Loucy (cell line): ENCODE results near the gene OXER1.

ENCODE experiments used
- H2AFZ ChIP-seq: fragments of 200-600 bp; sonication (generic); 2 replicates; pipeline ENCODE4 v1.6.0; 2016; ENCODE audit warnings: antibody characterized with exemption, mild to moderate bottlenecking, low read length, moderate library complexity
- H3F3A ChIP-seq: fragments of 200-600 bp; 2 replicates; pipeline ENCODE4 v1.6.0; 2016; ENCODE audit warnings: antibody characterized with exemption, low read depth, mild to moderate bottlenecking
- H3K27me3 ChIP-seq: fragments of 200-600 bp; sonication (generic); 2 replicates; pipeline ENCODE4 v1.6.1; 2014; ENCODE audit warnings: low read length, mild to moderate bottlenecking; ENCODE audit not compliant: insufficient read depth, poor library complexity, severe bottlenecking
- H3K36me3 ChIP-seq: fragments of 200-600 bp; sonication (generic); 2 replicates; pipeline ENCODE4 v1.6.1; 2016; ENCODE audit warnings: low read length; ENCODE audit not compliant: insufficient read depth
- H3K4me1 ChIP-seq: fragments of 200-600 bp; sonication (generic); 2 replicates; pipeline ENCODE4 v1.5.1; 2014; ENCODE audit warnings: low read length, mild to moderate bottlenecking; ENCODE audit not compliant: insufficient read depth, poor library complexity, severe bottlenecking
- H3K4me2 ChIP-seq: fragments of 200-600 bp; sonication (generic); 2 replicates; pipeline ENCODE4 v1.6.0; 2014; ENCODE audit warnings: antibody characterized with exemption, low read length, low read depth, mild to moderate bottlenecking; ENCODE audit not compliant: poor library complexity, severe bottlenecking
- H3K4me3 ChIP-seq: fragments of 200-600 bp; sonication (generic); 2 replicates; pipeline ENCODE4 v1.5.1; 2014; ENCODE audit warnings: low read length, mild to moderate bottlenecking, mixed read lengths; ENCODE audit not compliant: poor library complexity, severe bottlenecking
- H3K79me2 ChIP-seq: fragments of 200-600 bp; sonication (generic); 2 replicates; pipeline ENCODE4 v1.6.1; 2014; ENCODE audit warnings: low read length; ENCODE audit not compliant: insufficient read depth
- H3K9ac ChIP-seq: fragments of 200-600 bp; sonication (generic); 2 replicates; pipeline ENCODE4 v1.6.0; 2014; ENCODE audit warnings: mild to moderate bottlenecking, low read depth, low read length, moderate library complexity; ENCODE audit not compliant: poor library complexity, severe bottlenecking
- H3K9me2 ChIP-seq: fragments of 200-600 bp; sonication (generic); replicated peaks from 2 replicates; pipeline ENCODE4 v1.6.1; 2016; ENCODE audit warnings: low read depth, low read length, mixed read lengths
- H3K9me3 ChIP-seq: fragments of 200-600 bp; sonication (generic); 2 replicates; pipeline ENCODE4 v1.6.1; 2014; ENCODE audit warnings: mild to moderate bottlenecking, antibody characterized with exemption, low read length, low read depth; ENCODE audit not compliant: insufficient read depth
- H4K20me1 ChIP-seq: fragments of 200-600 bp; sonication (generic); 2 replicates; pipeline ENCODE4 v1.6.0; 2014; ENCODE audit warnings: antibody characterized with exemption, low read length, mild to moderate bottlenecking; ENCODE audit not compliant: insufficient read depth, poor library complexity, severe bottlenecking
- EZH2phosphoT487 ChIP-seq: fragments of 200-600 bp; IDR thresholded peaks from 2 replicates; pipeline ENCODE4 v1.6.1; 2018; ENCODE audit warnings: antibody characterized with exemption, mild to moderate bottlenecking, moderate library complexity, borderline replicate concordance
- TF ChIP-seq, protein P1 (sequence below): fragments of 200-600 bp; sonication (generic); conservative IDR thresholded peaks from 2 replicates; pipeline ENCODE4 v1.5.1; 2014; ENCODE audit warnings: mild to moderate bottlenecking, antibody characterized with exemption, low read length

Gene OXER1

DNA sequence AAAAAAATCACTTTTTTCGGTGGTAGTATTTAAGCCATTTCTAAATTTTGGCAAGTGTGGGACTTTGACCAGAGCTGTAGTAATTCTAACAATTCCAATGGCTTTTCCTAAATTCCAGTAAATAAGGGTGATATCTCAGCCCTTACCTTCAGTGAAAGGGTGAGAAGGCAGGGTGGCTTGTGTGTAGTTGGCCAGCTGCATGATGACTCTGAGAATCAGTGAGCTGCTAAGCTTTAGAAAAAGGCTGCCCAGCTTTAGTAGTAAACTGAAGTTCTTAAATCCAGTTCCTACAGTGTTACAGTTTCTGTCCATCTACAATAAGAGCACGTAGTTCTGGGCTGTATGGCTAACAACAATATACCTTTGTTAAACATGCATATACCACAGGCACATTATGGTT is 42.0 kb downstream of the OXER1 start:
- TF ChIP-seq, protein P1, sequence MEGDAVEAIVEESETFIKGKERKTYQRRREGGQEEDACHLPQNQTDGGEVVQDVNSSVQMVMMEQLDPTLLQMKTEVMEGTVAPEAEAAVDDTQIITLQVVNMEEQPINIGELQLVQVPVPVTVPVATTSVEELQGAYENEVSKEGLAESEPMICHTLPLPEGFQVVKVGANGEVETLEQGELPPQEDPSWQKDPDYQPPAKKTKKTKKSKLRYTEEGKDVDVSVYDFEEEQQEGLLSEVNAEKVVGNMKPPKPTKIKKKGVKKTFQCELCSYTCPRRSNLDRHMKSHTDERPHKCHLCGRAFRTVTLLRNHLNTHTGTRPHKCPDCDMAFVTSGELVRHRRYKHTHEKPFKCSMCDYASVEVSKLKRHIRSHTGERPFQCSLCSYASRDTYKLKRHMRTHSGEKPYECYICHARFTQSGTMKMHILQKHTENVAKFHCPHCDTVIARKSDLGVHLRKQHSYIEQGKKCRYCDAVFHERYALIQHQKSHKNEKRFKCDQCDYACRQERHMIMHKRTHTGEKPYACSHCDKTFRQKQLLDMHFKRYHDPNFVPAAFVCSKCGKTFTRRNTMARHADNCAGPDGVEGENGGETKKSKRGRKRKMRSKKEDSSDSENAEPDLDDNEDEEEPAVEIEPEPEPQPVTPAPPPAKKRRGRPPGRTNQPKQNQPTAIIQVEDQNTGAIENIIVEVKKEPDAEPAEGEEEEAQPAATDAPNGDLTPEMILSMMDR, result no peak
- no peak for TF ChIP-seq EZH2phosphoT487
- Histone ChIP-seq H4K20me1 (no peaks in the 10 kb centered on the region), H3K4me2 (no peak overlapping the region), H3K4me1 (no peaks in the 10 kb centered on the region), H3F3A (no peaks in the 10 kb centered on the region), H3K9ac (no peak overlapping the region), H3K9me2 (no peaks in the 10 kb centered on the region), H3K4me3 (no peak overlapping the region), H3K79me2 (no peaks in the 10 kb centered on the region), H3K27me3 (no peaks in the 10 kb centered on the region), H3K36me3 (no peaks in the 10 kb centered on the region), H3K9me3 (no peaks in the 10 kb centered on the region), H2AFZ (no peak overlapping the region)

GRCh38 chr2:42714686-42715085 is 49.2 kb downstream of the OXER1 start:
- H3K9ac ChIP-seq, result no peak overlapping the region
- H3K9me2 ChIP-seq, result no peaks in the 10 kb centered on the region
- no peaks in the 10 kb centered on the region for H3F3A ChIP-seq
- no peaks in the 10 kb centered on the region for H4K20me1 ChIP-seq
- no peak for TF ChIP-seq EZH2phosphoT487
- TF ChIP-seq, protein P1, result no peak
- H3K4me2 ChIP-seq, result no peak overlapping the region
- peaks cover 5% of the 10 kb centered on the region for H3K36me3 ChIP-seq
- H3K27me3 ChIP-seq, result no peaks in the 10 kb centered on the region
- H3K4me1 ChIP-seq, result no peaks in the 10 kb centered on the region
- no peaks in the 10 kb centered on the region for H3K79me2 ChIP-seq
- H2AFZ ChIP-seq, result no peak overlapping the region
- no peaks in the 10 kb centered on the region for H3K9me3 ChIP-seq
- H3K4me3 ChIP-seq, result no peak overlapping the region

DNA sequence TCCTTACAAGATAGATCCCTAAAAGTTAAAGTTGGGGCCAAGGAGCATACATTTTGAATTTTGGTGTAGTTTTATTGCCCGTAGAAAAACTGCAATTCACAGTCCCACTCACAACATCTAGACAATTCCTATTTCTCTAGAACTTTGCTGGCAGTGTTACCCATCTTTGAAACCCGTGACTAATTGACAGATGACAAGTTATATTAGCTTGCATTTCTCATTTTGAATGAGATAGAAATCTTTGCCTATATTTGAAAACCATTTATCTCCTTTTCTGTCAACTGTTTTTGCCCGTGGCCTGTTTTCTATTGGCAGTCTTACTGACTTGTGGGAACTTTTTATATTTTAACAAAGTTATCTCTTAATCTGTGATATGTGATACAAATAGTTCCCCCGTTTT is 50.0 kb downstream of the OXER1 start:
- Histone ChIP-seq H3K4me2 (no peak overlapping the region), H3K4me1 (no peaks in the 10 kb centered on the region), H3F3A (no peaks in the 10 kb centered on the region), H3K9ac (no peak overlapping the region), H3K4me3 (no peak overlapping the region), H3K36me3 (peaks cover 13% of the 10 kb centered on the region), H3K9me2 (no peaks in the 10 kb centered on the region), H3K27me3 (no peaks in the 10 kb centered on the region), H3K9me3 (no peaks in the 10 kb centered on the region), H4K20me1 (no peaks in the 10 kb centered on the region), H3K79me2 (no peaks in the 10 kb centered on the region), H2AFZ (no peak overlapping the region)
- TF ChIP-seq, protein P1, result no peak
- TF ChIP-seq EZH2phosphoT487, result no peak
